ENCODE data around the gene PAFAH2.

PAFAH2 gene

DNA sequence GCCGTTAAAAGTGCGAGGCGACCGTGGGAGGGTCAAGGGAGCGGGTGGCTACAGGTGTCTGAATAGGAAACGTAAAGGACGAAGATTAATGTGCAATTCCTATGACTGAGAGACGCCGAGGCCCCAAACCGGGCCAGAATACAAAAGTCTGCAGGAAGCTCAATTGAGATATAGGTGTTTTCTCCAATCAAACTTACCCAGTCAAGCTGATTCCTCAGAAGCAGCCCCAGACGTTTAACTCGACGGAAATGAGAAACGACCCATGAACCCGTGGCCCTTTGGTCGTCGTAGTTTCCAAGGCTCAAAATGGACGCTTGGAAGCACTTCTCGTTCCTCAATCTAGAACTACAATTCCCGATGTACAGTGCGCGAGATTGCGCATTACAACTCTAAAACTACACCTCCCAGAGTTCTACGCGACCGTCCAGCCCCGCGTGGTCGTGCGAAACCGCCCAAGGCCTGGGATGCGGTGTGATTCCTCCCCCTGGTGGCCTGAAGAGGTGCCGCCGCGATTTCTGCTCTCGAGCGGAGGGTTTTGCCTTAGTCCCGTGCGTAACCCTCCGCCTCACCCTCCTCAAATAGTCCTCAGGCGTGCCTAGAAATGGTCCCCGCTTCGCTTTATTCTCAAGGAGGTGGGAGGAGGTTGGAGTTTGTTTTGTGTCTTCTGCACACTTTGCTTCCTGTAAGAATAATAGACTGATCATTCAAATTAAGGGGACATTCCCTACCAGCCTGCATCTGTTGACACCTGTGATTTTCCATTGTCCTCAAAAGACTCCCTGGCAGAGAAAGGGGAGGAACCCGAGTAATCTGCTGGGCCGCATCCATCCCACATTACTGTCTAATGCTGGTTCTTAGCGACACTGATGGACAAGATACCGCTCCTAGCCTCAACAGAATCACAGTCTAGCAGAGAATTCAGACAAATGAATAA is at the start of gene PAFAH2:
TSS of gene PAFAH2 (minus strand) at position 236 of the 934 bp plus-strand sequence. CDS start 7,247 bp downstream, outside the sequence.
- peak within 1 kb of the TSS; percentile 82 to 100 (median 98) for H3K27ac ChIP-seq
- peaks cover 0 to 3% (median 0%) of the 10 kb centered on the region in 11 experiments; a peak in 1 of 22 replicates for H3K36me3 ChIP-seq
- H4K20me1 ChIP-seq: no peaks in the 10 kb centered on the region
- no peaks in the 10 kb centered on the region for H3K27me3 ChIP-seq
- peak within 1 kb of the TSS; percentile 60 to 77 (median 68) for H3K4me3 ChIP-seq
- peaks cover 27 to 57% (median 51%) of the 10 kb centered on the region in 10 experiments for H3K4me1 ChIP-seq
- H3K9me3 ChIP-seq (replicated peaks in 1 of 11): no peaks in the 10 kb centered on the region
- peak within 1 kb of the TSS; percentile 85 to 98 (median 90) for H3K4me2 ChIP-seq
- peak within 1 kb of the TSS; percentile 81 to 96 (median 88) for H3K9ac ChIP-seq
- TF ChIP-seq Cebpa-rat (IDR thresholded peaks at IDR 0.05): no peak

DNA sequence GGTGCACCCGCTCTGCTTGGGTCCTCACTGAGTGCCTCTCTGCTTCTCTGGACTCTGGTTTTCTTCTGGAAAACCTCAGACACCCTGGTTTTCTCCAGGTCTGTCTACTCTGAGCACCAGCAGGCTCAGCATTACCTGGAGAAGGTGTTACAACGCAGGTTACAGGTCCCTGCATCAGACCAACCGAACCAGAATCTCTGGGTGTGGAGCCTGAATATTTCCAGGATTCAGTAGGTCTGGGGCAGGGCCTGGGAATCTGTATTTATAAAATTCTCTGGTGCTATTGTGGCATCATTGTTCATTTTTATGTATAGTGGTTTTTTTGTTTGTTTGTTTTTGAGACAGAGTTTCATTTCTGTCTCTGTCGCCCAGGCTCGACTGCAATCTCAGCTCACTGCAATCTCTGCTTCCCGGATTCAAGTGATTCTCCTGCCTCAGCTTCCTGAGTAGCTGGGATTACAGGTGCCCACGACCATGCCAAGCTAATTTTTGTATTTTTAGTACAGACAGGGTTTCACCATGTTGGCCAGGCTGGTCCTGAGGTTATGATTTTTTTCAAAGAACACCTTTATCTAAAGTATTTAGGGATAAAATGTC is 49.5 kb upstream of the PAFAH2 start:
- H3K4me3 ChIP-seq: no peak overlapping the region
- H3K4me2 ChIP-seq: no peak overlapping the region
- no peaks in the 10 kb centered on the region for H3K36me3 ChIP-seq
- no peak overlapping the region for H3K9ac ChIP-seq
- no peaks in the 10 kb centered on the region for H3K9me3 ChIP-seq (replicated peaks in 1 of 11)
- peaks cover 0 to 16% (median 0%) of the 10 kb centered on the region in 11 experiments; a peak in 6 of 22 replicates for H4K20me1 ChIP-seq
- peaks cover 0 to 9% (median 0%) of the 10 kb centered on the region in 10 experiments; a peak in 4 of 20 replicates for H3K4me1 ChIP-seq
- peaks cover 51 to 78% (median 70%) of the 10 kb centered on the region in 11 experiments for H3K27me3 ChIP-seq
- no peak for TF ChIP-seq Cebpa-rat (IDR thresholded peaks at IDR 0.05)
- no peak overlapping the region for H3K27ac ChIP-seq

DNA sequence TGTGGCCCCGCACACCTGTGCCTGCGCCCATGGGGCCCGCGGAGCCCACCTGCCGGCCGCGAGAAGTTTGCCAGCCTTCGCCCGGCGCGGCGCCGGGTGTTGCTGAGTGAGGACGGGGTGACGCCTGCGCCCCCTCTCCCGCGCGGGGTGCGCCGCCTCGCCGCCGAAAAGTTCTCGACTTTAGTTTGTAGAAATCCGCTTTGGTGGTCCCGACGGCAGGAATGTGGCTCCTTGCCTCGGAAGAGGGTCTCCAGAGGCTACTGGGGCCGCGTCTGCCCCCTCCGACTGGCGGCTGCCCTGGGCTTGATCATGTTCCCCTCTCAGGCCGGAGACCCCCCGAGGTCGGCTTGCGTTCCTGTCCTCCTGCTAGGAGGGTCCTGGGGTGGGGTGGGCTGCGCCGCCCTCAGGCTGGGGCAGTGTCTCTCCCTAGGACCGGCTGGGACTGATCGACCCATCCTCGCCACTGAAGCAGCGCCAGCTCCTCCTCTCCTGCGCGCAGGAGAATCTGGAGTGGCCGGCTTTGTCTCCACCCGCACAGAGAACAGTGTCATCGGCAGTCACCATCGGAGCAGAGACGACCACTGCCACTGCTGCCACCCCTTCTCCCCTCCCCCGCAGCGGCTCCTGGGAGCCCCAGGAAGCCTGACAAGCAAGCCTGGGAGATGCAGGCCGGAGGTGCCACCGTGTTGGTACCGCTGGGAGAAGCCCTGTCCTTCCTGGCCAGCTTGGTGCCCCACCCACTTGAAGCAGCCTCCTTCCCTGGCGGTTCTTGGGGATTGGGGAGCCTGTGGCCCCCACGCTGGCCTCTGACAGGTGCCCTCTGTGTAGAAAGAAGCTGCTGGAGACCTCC is 48.6 kb upstream of the PAFAH2 start:
- Histone ChIP-seq H3K27ac (no peak overlapping the region), H3K36me3 (no peaks in the 10 kb centered on the region), H3K4me1 (peaks cover 0 to 9% (median 0%) of the 10 kb centered on the region in 10 experiments; a peak in 4 of 20 replicates), H3K9me3 (replicated peaks in 1 of 11) (no peaks in the 10 kb centered on the region), H3K27me3 (peaks cover 51 to 83% (median 70%) of the 10 kb centered on the region in 11 experiments), H3K4me2 (no peak overlapping the region), H3K4me3 (no peak overlapping the region), H4K20me1 (peaks cover 0 to 16% (median 0%) of the 10 kb centered on the region in 11 experiments; a peak in 6 of 22 replicates), H3K9ac (no peak overlapping the region)
- no peak for TF ChIP-seq Cebpa-rat (IDR thresholded peaks at IDR 0.05)

DNA sequence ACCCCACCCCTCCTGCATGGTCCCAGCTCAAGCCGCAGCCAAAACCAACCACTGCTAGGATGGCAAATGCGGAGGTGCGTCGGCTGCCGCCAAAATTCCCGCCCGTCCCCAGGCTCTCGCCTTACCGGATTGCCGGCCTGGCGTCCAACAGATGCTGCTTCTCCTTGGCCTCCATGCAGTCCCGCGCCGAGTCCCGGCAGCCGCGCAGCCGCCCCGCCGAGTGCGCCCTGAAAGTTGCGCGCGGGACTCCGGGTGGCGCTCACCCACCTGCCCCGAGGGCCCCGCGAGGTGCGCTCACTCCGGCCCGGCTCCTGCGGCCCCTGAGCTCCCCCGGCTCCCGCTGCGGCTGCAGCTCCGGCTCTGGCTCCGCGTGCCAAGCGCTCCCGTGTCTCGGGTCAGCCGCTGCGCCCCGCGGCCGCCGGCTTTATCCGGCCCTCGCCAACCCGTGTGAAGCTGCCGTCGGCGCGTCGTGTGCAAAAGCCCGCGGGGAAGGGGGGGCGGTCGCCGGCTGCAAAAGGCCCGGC is 47.9 kb upstream of the PAFAH2 start, which contains the start of gene SLC30A2:
TSS of gene SLC30A2 (minus strand) at position 397 of the 524 bp plus-strand sequence. CDS start at position 175, 222 bp downstream.
- peaks cover 0 to 16% (median 0%) of the 10 kb centered on the region in 11 experiments; a peak in 6 of 22 replicates for H4K20me1 ChIP-seq
- no peak within 1 kb of the TSS for H3K4me3 ChIP-seq
- peaks cover 51 to 83% (median 70%) of the 10 kb centered on the region in 11 experiments for H3K27me3 ChIP-seq
- no peaks in the 10 kb centered on the region for H3K36me3 ChIP-seq
- no peak within 1 kb of the TSS for H3K27ac ChIP-seq
- TF ChIP-seq Cebpa-rat (IDR thresholded peaks at IDR 0.05): no peak
- peaks cover 0 to 9% (median 0%) of the 10 kb centered on the region in 10 experiments; a peak in 3 of 20 replicates for H3K4me1 ChIP-seq
- no peak within 1 kb of the TSS for H3K4me2 ChIP-seq
- H3K9me3 ChIP-seq (replicated peaks in 1 of 11): no peaks in the 10 kb centered on the region
- H3K9ac ChIP-seq: no peak within 1 kb of the TSS

DNA sequence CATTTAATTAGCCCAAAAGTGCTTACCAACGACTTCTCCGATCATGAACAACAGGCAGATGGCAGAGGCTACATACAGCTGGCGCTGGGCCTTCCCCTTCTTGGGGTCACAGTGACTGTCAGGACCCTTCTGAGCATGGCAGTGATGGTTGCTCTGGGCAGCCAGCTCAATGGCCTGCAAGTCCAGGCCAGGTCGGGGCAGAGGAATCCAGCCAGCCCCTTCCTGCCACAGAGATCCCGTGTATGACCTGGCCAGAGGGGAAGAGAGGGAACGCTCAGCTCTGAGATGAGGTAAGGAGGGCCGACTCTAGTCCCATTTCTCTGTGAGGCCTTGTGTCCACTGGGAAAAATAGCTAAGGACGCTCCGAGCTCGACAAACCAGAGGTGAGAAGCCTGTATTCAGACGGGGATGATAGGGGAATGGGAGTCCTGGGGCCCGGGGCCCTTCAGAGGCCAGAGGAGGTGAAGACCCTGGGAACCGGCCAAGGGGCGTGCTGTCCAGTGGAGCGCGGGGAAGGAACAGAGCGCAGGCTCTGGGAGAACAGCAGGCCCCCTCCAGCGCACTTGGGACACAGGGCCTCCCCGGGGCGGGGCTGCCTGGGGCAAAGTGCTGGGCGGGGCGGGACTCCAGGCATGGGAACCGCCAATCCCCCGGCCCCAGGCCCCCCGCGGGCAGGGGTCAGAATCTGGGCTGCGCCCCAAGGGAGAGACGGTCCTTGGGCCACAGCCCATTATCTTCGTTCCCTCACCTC is 47.3 kb upstream of the PAFAH2 start:
- H3K4me2 ChIP-seq: no peak overlapping the region
- H3K9ac ChIP-seq: no peak overlapping the region
- H3K9me3 ChIP-seq (replicated peaks in 1 of 11): no peaks in the 10 kb centered on the region
- no peak overlapping the region for H3K27ac ChIP-seq
- no peak for TF ChIP-seq Cebpa-rat (IDR thresholded peaks at IDR 0.05)
- H4K20me1 ChIP-seq: peaks cover 0 to 16% (median 0%) of the 10 kb centered on the region in 11 experiments; a peak in 6 of 22 replicates
- H3K4me3 ChIP-seq: no peak overlapping the region
- peaks cover 0 to 9% (median 0%) of the 10 kb centered on the region in 10 experiments; a peak in 3 of 20 replicates for H3K4me1 ChIP-seq
- H3K27me3 ChIP-seq: peaks cover 51 to 81% (median 70%) of the 10 kb centered on the region in 11 experiments
- no peaks in the 10 kb centered on the region for H3K36me3 ChIP-seq

DNA sequence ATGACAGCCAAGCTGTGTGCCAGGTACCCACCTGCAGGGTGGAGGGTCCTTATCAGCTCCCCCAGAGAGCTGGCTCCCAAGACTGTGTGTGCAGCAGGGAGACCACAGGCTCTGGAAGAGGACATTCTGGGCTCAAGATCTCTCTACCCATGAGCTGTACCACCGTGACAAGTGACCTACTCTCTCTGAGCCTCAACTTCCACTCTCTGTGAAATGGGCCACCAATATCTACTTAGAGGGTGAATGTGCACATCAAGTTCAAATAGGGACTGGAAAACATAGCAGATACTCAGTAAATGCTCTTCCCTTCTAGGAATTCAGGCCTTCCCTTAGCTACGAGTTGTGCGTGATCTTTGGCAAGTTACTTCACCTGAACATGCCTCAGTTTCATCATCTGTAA is 46.6 kb upstream of the PAFAH2 start:
- no peaks in the 10 kb centered on the region for H3K36me3 ChIP-seq
- no peak overlapping the region for H3K27ac ChIP-seq
- H3K9me3 ChIP-seq (replicated peaks in 1 of 11): no peaks in the 10 kb centered on the region
- no peak overlapping the region for H3K4me3 ChIP-seq
- H3K4me1 ChIP-seq: peaks cover 0 to 5% (median 2%) of the 10 kb centered on the region in 10 experiments; a peak in 7 of 20 replicates
- H3K9ac ChIP-seq: no peak overlapping the region
- H3K27me3 ChIP-seq: peaks cover 51 to 75% (median 66%) of the 10 kb centered on the region in 11 experiments
- H3K4me2 ChIP-seq: no peak overlapping the region
- no peak for TF ChIP-seq Cebpa-rat (IDR thresholded peaks at IDR 0.05)
- peaks cover 0 to 16% (median 0%) of the 10 kb centered on the region in 11 experiments; a peak in 6 of 22 replicates for H4K20me1 ChIP-seq

DNA sequence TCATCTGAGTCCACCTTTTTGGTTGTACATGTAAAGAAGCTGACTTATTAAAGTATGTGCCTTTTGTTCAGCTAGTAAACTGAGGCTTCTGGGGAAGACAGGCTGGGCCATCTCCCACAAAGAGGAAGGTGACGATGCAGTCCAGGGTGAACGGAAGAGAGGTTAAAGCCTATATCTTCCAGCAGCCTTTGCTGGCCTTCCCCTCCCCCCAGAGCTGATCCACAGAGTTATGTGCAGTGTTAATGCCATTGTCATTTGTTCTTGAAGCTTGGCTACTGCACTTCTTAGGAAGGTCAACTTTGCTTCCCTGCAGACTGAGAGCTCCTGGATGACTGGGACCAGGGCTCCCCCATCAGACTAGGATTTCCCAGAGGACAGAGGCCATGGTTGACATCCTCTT is 45.9 kb upstream of the PAFAH2 start:
- TF ChIP-seq Cebpa-rat (IDR thresholded peaks at IDR 0.05): no peak
- peaks cover 49 to 69% (median 61%) of the 10 kb centered on the region in 11 experiments for H3K27me3 ChIP-seq
- H3K4me2 ChIP-seq: no peak overlapping the region
- peaks cover 0 to 5% (median 0%) of the 10 kb centered on the region in 10 experiments; a peak in 4 of 20 replicates for H3K4me1 ChIP-seq
- no peak overlapping the region for H3K27ac ChIP-seq
- no peak overlapping the region for H3K4me3 ChIP-seq
- H3K9ac ChIP-seq: no peak overlapping the region
- peaks cover 0 to 16% (median 0%) of the 10 kb centered on the region in 11 experiments; a peak in 6 of 22 replicates for H4K20me1 ChIP-seq
- no peaks in the 10 kb centered on the region for H3K36me3 ChIP-seq
- H3K9me3 ChIP-seq (replicated peaks in 1 of 11): no peaks in the 10 kb centered on the region
